ENCODE data around the gene CASP6. TPM values are rescaled to one million over a fixed set of nuclear protein-coding genes. Genes with fewer than 3 reads are reported as not detected.

Gene CASP6
- total RNA-seq, 2 experiments from 2014 or later, result 8.1 to 9.2 TPM

DNA sequence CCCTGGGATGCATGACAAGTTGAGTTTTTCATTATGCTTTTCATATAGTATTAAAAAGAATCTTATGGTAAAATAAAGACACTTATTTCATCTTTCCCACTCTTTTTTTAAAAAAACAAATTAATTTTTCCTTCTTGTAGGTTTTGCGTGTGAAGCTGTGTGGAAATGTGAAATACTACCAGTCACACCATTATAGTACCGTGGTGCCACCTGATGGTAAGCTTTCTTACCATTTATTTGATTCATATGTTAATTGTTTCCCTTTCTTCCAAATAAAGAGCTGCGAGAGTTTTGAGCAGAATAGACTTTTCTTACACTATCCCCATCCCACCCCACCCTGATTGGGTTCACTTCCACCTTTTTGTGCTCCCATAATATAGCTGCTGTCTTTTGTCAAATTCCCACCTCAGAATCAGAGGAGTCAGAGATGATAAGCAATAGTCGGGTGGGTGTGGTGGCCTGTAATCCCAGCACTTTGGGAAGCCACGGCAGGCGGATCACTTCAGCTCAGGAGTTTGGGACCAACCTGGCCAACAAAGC lies 44.3 kb downstream of the CASP6 start:
- DNase-seq (ENCODE audit: low spot score), result no peak
- no peaks in the 10 kb centered on the region for H3K4me1 ChIP-seq (ENCODE audit: insufficient read depth, low read length, poor library complexity, severe bottlenecking)
- no peak overlapping the region for H3K4me3 ChIP-seq (ENCODE audit: low read depth, low read length, poor library complexity, severe bottlenecking)
- no peak overlapping the region for H2AFZ ChIP-seq (ENCODE audit: low read length)
- H3K4me2 ChIP-seq (ENCODE audit: low read length), result no peak overlapping the region
- H3K9me2 ChIP-seq (ENCODE audit: insufficient read depth, low read length), result no peaks in the 10 kb centered on the region
- no peak overlapping the region for H3K27ac ChIP-seq (ENCODE audit: low read depth, low read length, poor library complexity, severe bottlenecking)
- TF ChIP-seq, protein P1, sequence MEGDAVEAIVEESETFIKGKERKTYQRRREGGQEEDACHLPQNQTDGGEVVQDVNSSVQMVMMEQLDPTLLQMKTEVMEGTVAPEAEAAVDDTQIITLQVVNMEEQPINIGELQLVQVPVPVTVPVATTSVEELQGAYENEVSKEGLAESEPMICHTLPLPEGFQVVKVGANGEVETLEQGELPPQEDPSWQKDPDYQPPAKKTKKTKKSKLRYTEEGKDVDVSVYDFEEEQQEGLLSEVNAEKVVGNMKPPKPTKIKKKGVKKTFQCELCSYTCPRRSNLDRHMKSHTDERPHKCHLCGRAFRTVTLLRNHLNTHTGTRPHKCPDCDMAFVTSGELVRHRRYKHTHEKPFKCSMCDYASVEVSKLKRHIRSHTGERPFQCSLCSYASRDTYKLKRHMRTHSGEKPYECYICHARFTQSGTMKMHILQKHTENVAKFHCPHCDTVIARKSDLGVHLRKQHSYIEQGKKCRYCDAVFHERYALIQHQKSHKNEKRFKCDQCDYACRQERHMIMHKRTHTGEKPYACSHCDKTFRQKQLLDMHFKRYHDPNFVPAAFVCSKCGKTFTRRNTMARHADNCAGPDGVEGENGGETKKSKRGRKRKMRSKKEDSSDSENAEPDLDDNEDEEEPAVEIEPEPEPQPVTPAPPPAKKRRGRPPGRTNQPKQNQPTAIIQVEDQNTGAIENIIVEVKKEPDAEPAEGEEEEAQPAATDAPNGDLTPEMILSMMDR (conservative IDR thresholded peaks at IDR 0.05; ENCODE audit: low read length), result 0 out of 2 replicates have a peak, but pooled peaks have one; percentile 35
- TF ChIP-seq EZH2phosphoT487 (IDR thresholded peaks at IDR 0.05; ENCODE audit: borderline replicate concordance, low read depth, low read length), result no peak
- BruUV-seq (replicated peaks), result no TSS peak
- H3K9me3 ChIP-seq (ENCODE audit: low read length), result no peaks in the 10 kb centered on the region
- intact Hi-C loops (cut with micrococcal nuclease; ENCODE audit: unreplicated experiment), result no loop called here
- ChIA-PET POLR2A (interaction anchor here (0.7 to 0.8 kb wide), 2 partner anchors 13 to 545 kb away, joined by 3 to 4 read pairs; no protein-coding TSS in a partner anchor), CTCF (ENCODE audit: unreplicated experiment) (interaction anchor here (0.6 to 0.9 kb wide), 3 partner anchors 135 to 807 kb away, joined by 3 to 4 read pairs (median 3); no protein-coding TSS in a partner anchor)
- no peaks in the 10 kb centered on the region for H4K20me1 ChIP-seq (ENCODE audit: insufficient read depth, low read length)
- no peaks in the 10 kb centered on the region for H3K79me2 ChIP-seq (ENCODE audit: insufficient read depth, low read depth, low read length)
- peaks cover 30% of the 10 kb centered on the region for H3K36me3 ChIP-seq (ENCODE audit: insufficient read depth, low read length)

DNA sequence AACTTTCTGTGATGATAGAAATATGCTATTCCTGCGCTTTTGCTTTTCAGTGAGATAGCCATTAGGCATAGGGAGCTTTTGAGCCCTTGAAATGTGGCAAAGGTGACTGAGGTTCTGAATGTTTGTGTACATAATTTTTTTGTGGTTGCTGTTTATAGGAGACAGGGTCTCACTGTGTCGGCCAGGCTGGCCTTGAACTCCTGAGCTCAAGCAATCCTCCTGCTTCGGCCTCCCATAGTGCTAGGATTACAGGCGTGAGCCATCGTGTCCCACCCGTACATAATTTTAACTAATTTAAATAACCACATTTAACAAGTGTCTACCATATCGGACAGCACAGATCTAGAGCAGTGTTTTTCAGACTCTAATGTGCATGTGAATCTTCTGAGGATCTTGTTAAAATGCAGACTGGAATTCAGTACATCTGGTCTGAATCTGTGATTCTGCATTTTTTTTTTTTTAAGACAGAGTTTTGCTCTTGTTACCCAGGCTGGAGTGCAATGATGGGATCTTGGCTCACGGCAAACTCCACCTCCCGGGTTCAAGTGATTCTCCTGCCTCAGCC lies 45.3 kb downstream of the CASP6 start:
- Histone ChIP-seq H3K36me3 (ENCODE audit: insufficient read depth, low read length) (peaks cover 23% of the 10 kb centered on the region), H3K4me3 (ENCODE audit: low read depth, low read length, poor library complexity, severe bottlenecking) (no peak overlapping the region), H3K9me3 (ENCODE audit: low read length) (no peaks in the 10 kb centered on the region), H3K27ac (ENCODE audit: low read depth, low read length, poor library complexity, severe bottlenecking) (no peak overlapping the region), H2AFZ (ENCODE audit: low read length) (no peak overlapping the region), H3K4me1 (ENCODE audit: insufficient read depth, low read length, poor library complexity, severe bottlenecking) (no peaks in the 10 kb centered on the region), H3K79me2 (ENCODE audit: insufficient read depth, low read depth, low read length) (no peaks in the 10 kb centered on the region), H4K20me1 (ENCODE audit: insufficient read depth, low read length) (no peaks in the 10 kb centered on the region), H3K9me2 (ENCODE audit: insufficient read depth, low read length) (no peaks in the 10 kb centered on the region), H3K4me2 (ENCODE audit: low read length) (no peak overlapping the region)
- intact Hi-C loops (cut with micrococcal nuclease; ENCODE audit: unreplicated experiment), result no loop called here
- no peak for DNase-seq (ENCODE audit: low spot score)
- ChIA-PET CTCF (ENCODE audit: unreplicated experiment) (no interaction called here), POLR2A (interaction anchor here (0.7 to 1.0 kb wide), 2 partner anchors 34 to 546 kb away, joined by 4 read pairs; no protein-coding TSS in a partner anchor)
- TF ChIP-seq, protein P1 (conservative IDR thresholded peaks at IDR 0.05; ENCODE audit: low read length), result no peak
- BruUV-seq (replicated peaks), result no TSS peak

DNA sequence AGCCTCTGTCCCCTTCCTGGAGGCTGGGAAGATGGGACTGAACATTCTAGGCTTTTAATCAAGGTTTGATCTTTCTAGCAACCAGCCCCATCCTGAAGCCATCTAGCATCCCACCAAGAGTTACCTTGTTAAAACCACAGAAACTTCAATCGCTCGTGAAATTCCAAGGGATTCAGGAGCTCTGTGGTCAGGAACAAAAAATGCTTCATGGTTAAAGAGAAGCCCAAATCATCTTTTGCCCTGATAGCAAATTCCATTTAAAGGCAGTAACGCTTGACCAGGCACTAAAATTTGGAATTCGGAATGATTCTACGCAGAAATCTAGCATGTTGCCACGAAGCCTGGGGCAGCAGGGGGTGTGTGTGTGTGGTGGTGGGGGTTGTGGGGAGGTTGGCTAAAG lies 47.8 kb downstream of the CASP6 start:
- H3K9me3 ChIP-seq (ENCODE audit: low read length), result no peaks in the 10 kb centered on the region
- H3K4me3 ChIP-seq (ENCODE audit: low read depth, low read length, poor library complexity, severe bottlenecking), result no peak overlapping the region
- H3K27ac ChIP-seq (ENCODE audit: low read depth, low read length, poor library complexity, severe bottlenecking), result no peak overlapping the region
- H3K36me3 ChIP-seq (ENCODE audit: insufficient read depth, low read length), result peaks cover 12% of the 10 kb centered on the region
- H4K20me1 ChIP-seq (ENCODE audit: insufficient read depth, low read length), result no peaks in the 10 kb centered on the region
- H3K79me2 ChIP-seq (ENCODE audit: insufficient read depth, low read depth, low read length), result no peaks in the 10 kb centered on the region
- TF ChIP-seq EZH2phosphoT487 (IDR thresholded peaks at IDR 0.05; ENCODE audit: borderline replicate concordance, low read depth, low read length), result no peak
- TF ChIP-seq, protein P1 (conservative IDR thresholded peaks at IDR 0.05; ENCODE audit: low read length), result no peak
- H3K9me2 ChIP-seq (ENCODE audit: insufficient read depth, low read length), result no peaks in the 10 kb centered on the region
- H3K4me2 ChIP-seq (ENCODE audit: low read length), result no peak overlapping the region
- intact Hi-C loops (cut with micrococcal nuclease; ENCODE audit: unreplicated experiment), result no loop called here
- H3K4me1 ChIP-seq (ENCODE audit: insufficient read depth, low read length, poor library complexity, severe bottlenecking), result no peaks in the 10 kb centered on the region
- no peak overlapping the region for H2AFZ ChIP-seq (ENCODE audit: low read length)
- BruUV-seq (replicated peaks), result no TSS peak
- no peak for DNase-seq (ENCODE audit: low spot score)
- POLR2A ChIA-PET, result interaction anchor here (1.0 to 1.4 kb wide), 3 partner anchors 15 to 230 kb away, joined by 3 to 4 read pairs (median 3); no protein-coding TSS in a partner anchor
- CTCF ChIA-PET (ENCODE audit: unreplicated experiment), result no interaction called here
